SH-SY5Y (cell line): Measurements from ENCODE around the gene MYCBPAP.

Experiments used
- GATA2 ChIP-seq: IDR thresholded peaks from 2 replicates; pipeline ENCODE4 v1.6.1; 2011; ENCODE audit warnings: mild to moderate bottlenecking, low read depth, low read length
- GATA3 ChIP-seq: IDR thresholded peaks from 2 replicates; pipeline ENCODE4 v1.6.1; 2011; ENCODE audit warnings: low read depth, mild to moderate bottlenecking, low read length, moderate library complexity

The MYCBPAP gene

DNA sequence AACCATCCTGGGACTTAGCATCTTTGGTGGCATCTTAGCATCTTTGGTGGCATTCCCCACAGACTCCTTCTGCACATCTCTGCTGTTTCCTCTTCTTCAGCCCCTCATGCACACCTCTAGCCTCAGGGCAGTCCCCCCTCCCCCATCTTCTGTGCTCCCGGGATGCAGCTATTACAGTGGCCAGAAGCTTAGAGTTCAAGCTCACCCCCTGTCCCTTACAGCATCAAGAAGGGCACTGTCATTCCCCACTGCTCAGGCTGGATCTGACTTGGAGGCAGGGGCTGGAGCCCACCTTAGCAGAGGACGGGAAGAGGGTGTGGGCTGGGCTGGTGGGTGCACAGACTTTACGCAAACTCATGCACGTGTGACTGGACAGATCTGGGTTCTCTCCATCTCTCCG lies 24.9 kb downstream of the MYCBPAP start:
- no peak for TF ChIP-seq GATA3
- no peak for TF ChIP-seq GATA2

DNA sequence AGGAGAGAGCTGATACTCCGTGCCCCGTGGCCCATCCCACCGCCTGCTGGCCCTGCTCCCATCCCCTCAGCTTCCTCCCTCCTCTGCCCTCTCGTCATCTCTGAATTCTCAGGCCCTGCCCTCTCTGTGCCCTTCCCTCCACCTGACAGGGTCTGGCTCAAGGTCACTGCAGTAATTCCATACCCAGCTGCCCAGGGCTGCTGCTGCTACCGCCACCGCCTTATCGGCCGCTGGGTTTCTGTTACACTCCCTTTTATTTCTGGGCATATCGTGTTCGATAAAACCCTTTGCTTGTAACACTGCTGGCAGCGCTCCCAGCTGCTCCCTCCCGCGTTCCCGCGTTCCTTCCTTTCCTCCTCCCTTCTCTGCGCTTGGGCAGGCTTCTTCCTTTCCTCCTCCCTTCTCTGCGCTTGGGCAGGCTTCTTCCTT lies 25.5 kb downstream of the MYCBPAP start:
- TF ChIP-seq GATA2 (peak; percentile 77), GATA3 (no peak)

DNA sequence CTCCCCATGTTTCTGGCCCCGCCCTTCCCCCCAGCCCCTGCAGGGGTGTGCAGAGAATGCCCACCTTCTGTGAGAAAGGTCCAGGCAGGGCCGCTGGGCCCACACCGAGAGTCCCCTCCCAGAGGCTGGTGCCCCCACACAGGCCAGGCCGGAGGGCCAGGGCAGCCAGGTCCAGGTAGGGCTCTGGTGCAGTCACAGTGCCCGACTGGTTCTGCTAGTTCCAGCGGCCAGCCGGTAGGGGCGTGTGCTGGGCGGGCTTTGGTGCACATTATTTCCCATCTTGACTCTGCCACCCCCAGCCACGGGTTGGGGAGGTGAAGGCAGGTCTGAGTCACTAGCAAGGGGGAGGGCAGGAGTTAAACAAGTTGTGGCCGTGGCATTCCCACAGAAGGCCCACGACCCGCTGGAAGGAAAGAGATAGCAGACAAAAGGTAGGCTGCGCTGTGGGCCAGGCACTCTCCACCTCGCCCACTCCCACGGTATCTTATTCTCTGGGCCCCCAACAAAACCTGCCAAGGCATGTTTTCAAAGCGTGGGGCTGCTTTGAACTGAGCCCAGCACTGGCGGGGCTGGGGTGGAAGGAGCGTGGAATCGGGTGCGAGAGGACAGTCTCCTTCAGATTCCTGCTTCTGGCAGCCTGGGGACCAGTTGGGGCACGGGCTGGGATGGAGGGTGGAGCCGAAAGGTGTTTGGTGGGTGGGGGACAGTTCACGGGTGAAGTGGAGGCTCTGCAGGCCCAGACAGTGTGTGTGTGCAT lies 26.2 kb downstream of the MYCBPAP start:
- TF ChIP-seq GATA2: no peak
- TF ChIP-seq GATA3: no peak

DNA sequence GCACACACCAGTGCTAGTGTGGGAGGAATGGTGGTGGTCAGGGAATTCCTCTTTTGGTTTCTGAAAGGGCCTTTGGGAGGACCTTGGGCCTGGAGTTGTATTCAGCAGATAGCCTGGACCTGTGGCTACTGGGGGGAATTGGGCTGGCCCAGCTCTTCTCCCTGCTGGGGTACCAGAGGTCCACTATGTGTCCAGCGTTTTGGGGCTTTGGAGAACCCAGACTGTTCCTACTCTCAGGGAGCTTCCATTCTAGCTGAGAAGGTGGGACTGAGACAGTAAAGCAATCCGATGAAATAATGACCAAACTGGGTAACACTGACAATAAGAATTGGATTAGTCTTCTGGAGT lies 26.7 kb downstream of the MYCBPAP start:
- TF ChIP-seq GATA2: no peak
- no peak for TF ChIP-seq GATA3

DNA sequence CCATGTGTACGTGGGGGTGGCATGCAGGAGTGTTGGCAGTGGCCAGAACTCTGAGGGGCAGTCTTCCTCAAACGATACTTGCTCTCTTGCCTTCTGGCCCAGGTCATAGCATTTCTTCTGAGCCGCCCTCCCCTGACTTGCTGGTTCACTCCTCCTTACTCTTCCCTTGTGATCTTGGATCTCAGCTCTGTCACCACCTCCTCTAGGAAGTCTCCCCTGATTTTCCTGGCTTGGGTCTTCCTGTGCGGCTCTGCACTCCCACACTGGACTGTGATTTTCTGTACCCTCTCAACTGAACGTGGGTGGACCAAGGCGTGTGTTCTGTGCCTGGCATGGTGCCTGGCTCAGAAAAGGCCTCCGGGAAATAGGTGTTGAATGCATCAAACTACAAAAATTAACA lies 27.2 kb downstream of the MYCBPAP start:
- TF ChIP-seq GATA2 (no peak), GATA3 (no peak)

DNA sequence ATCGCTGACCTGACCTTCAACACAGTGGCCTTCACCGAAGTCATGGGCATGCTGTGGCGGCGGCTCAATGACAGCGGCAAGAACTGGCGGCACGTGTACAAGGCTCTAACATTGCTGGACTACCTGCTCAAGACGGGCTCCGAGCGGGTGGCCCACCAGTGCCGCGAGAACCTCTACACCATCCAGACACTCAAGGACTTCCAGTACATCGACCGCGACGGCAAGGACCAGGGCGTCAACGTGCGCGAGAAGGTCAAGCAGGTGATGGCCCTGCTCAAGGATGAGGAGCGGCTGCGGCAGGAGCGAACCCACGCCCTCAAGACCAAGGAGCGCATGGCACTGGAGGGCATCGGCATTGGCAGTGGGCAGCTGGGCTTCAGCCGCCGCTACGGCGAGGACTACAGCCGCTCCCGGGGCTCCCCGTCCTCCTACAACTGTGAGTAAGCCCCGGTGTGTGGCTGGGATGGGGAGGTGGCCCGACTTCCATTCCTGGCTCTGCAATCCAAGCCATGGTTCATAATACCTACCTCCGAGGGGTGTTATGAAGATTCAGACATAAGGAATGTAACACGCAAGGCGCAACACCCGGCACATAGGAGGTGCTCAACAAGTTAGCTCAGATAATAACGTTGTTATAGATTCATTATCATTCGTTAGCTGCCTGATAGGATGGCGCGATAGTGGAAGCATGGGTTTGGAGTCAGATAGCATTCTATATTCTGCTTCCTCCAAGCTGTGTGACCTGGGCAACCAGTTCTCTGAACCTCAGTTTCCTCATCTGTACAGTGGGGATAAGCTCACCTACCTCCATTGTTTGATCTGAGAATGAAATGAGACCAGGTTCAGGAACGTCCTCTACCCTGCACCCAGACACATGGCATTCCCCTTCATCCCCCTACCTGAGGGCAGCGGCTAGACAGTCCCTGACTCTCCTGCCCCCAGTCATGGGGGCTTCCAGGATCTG lies 28.7 kb downstream of the MYCBPAP start:
- TF ChIP-seq GATA2 (no peak), GATA3 (no peak)

DNA sequence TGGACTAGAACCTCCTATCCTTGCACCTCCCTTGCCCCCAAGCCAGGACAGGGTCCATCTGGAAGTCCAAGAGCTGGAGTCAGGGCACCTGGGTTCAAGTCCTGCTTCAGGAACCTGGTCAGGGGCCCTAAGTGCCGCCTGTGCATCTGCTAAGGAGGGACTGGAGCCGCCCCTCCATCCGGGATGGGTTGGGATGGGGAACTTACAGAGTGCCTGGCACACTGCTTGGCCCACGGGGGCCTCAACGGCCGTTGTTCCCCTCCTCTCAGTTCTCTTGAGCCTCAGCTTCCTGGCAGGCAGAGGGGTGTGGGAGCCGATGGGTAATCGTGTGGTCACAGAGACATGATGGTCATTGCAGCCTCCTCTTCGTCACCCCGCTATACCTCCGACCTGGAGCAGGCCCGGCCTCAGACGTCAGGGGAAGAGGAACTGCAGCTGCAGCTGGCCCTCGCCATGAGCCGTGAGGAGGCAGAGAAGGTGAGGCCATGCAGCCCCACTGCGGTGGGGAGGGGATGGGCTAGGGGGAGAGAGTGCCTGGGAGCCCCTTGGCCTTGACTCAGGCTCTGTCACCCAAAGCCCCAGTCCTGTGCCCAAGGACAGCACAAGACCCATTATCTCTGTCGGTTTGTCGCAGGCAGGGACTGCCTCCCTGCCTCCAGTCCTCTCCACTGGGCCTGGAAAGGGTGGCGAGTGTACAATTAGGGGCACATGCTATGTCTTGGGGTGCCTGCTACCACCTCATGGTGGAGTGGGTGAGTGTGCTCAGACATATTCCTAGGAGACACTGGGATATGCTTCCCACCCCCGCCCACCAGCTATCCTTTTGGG lies 29.7 kb downstream of the MYCBPAP start:
- no peak for TF ChIP-seq GATA3
- no peak for TF ChIP-seq GATA2

DNA sequence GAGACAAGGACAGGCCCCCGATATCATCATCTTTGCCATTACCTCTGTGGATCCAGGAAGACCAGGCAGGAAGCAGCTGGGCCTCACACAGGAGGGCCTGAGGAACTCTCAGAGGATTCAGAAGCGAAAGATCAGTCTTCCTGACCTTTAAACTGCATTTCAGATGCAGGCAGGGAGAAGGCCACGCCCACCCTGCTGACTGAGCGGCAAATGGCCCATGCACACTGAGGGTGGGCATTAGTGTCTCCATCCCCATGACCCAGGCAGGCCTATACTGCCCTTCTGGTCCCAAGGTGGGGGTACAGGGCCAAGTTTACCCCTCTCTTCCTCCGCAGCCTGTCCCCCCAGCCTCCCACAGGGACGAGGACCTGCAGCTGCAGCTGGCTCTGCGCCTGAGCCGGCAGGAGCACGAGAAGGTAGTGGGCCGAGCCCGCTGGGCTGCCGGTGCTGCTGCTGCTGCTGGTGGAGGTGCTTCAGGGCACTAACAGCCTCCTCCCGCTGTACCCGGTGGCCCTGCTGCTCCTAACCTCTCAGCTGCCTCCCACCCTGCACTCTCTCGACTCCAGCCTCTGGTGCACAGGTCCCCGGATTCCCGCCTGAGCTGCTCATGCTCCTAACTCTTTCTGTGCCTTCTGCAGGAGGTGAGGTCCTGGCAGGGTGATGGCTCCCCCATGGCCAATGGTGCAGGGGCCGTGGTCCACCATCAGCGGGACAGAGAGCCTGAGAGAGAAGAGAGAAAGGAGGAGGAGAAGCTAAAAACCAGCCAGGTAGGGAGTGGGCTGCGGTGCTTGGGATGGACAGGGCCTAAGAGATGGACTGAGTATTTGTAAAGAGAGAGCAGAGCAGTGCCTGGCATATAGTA lies 30.5 kb downstream of the MYCBPAP start:
- TF ChIP-seq GATA3 (no peak), GATA2 (no peak)

DNA sequence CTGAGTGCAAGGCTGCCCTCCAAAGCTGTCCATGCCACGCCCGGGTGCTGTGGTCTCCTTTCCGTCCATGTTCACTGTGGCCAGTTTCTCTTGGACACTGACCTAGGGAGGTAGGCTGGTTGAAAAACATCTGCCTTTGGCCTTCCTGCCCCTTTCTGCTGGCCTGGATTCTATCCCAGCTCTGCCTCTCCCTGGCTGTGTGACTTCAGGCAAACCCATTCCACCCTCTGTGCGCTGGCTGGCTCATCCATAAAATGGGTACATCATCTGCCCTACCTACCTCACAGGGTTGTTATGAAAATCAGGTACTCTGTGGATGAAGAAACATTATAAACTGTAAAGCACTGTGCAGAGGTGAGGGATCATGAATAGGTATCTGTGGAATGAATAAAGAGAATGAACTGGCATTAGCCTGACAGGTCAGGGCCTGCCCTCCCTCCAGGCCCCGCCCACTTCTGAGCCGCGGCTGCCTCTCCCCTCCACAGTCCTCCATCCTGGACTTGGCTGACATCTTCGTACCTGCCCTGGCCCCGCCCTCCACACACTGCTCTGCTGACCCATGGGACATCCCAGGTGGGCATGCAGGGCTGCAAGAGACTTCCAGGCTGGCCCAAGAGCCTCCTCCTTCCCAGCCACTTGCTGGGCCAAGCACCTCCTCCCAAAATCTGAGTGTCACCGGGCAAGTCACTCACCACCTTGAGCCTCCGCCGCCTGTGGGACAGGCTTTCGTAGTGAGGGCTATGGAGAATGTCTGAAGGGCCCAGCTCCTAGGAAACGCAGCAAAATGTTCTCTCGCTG lies 31.7 kb downstream of the MYCBPAP start:
- TF ChIP-seq GATA3: no peak
- TF ChIP-seq GATA2: no peak

DNA sequence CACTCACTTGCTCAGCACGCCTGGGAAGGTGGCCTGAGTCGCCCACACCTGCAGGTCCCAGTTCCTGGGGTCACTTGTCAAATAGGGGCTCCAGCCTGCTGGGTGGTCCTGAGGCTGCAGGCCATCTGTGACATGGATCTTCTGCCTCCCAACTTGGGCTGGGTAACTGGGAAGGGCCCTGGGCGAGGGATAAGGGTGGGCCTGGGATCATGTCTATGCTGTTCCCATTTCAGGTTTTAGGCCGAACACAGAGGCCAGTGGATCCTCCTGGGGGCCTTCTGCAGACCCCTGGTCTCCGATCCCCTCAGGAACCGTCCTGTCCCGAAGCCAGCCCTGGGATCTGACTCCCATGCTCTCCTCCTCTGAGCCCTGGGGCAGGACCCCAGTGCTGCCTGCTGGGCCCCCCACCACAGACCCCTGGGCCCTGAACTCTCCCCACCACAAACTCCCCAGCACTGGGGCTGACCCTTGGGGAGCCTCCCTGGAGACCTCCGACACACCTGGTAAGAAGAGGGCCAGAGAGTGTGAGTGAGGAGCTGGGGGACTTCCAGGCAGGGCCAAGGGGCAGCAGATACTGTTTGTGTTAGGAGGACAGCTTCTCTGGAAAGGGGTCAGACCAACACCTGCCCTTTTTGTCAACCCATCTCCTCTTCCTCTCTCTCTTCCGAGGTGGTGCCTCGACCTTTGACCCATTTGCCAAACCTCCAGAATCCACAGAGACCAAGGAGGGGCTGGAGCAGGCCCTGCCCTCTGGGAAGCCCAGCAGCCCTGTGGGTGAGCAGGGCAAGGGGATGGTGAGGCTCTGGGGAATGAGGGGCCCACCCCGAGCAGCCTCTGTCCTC lies 32.5 kb downstream of the MYCBPAP start:
- TF ChIP-seq GATA3 (no peak), GATA2 (no peak)

DNA sequence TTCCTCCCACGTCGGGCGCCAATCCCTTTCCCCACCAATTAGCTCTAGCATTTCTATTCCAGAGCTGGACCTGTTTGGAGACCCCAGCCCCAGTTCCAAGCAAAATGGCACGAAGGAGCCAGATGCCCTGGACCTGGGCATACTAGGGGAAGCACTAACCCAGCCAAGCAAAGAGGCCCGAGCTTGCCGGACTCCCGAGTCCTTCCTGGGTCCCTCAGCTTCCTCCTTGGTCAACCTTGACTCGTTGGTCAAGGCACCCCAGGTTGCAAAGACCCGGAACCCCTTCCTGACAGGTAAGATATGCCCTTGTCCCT lies 33.1 kb downstream of the MYCBPAP start:
- TF ChIP-seq GATA3 (no peak), GATA2 (no peak)
